ENCODE results near the gene SERPINB6. TPM values are rescaled to one million over a fixed set of nuclear protein-coding genes. Genes with fewer than 3 reads are reported as not detected.

Gene SERPINB6
- total RNA-seq, 1 experiment from 2014 or later = 131 TPM

GRCh38 chr6:2949121-2949520 lies 22.2 kb downstream of the SERPINB6 start:
- H3K27me3 ChIP-seq (ENCODE audit: control insufficient read depth, insufficient read depth, low read length) = no peaks in the 10 kb centered on the region
- ChIA-PET POLR2A (no interaction called here), CTCF (no interaction called here)
- no peak overlapping the region for H3K4me3 ChIP-seq (ENCODE audit: low read depth in 2 of 2, low read length in 2 of 2)
- H3K36me3 ChIP-seq (ENCODE audit: control insufficient read depth, insufficient read depth, low read length) = peaks cover 6% of the 10 kb centered on the region; the same call in 1 of the 2 replicates
- H3K4me1 ChIP-seq (ENCODE audit: control insufficient read depth, insufficient read depth, low read length) = peaks cover 7% of the 10 kb centered on the region
- intact Hi-C loops (cut with micrococcal nuclease; ENCODE audit: unreplicated experiment) (no loop called here), in situ Hi-C loops (cut with HindIII; ENCODE audit: low pct_unique_long_range_greater_than_20kb, low sequenced_read_pairs) (no loop called here)
- H3K9me3 ChIP-seq (ENCODE audit: control insufficient read depth, insufficient read depth, low read depth, low read length) = no peaks in the 10 kb centered on the region
- H3K27ac ChIP-seq (ENCODE audit: low read length) = no peak overlapping the region
- no peak for ATAC-seq
- no peak for TF ChIP-seq TCF7L2 (IDR thresholded peaks at IDR 0.05; ENCODE audit: low read depth, low read length)
- no peak for TF ChIP-seq REST (IDR thresholded peaks at IDR 0.05; ENCODE audit: insufficient read depth in 1 of 2, low read depth in 2 of 2, low read length in 1 of 2)
- TF ChIP-seq POLR2AphosphoS5 (IDR thresholded peaks at IDR 0.05; ENCODE audit: low read depth, low read length) = no peak
- TF ChIP-seq, protein P1, sequence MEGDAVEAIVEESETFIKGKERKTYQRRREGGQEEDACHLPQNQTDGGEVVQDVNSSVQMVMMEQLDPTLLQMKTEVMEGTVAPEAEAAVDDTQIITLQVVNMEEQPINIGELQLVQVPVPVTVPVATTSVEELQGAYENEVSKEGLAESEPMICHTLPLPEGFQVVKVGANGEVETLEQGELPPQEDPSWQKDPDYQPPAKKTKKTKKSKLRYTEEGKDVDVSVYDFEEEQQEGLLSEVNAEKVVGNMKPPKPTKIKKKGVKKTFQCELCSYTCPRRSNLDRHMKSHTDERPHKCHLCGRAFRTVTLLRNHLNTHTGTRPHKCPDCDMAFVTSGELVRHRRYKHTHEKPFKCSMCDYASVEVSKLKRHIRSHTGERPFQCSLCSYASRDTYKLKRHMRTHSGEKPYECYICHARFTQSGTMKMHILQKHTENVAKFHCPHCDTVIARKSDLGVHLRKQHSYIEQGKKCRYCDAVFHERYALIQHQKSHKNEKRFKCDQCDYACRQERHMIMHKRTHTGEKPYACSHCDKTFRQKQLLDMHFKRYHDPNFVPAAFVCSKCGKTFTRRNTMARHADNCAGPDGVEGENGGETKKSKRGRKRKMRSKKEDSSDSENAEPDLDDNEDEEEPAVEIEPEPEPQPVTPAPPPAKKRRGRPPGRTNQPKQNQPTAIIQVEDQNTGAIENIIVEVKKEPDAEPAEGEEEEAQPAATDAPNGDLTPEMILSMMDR (IDR thresholded peaks at IDR 0.05) = no peak
- TF ChIP-seq SIN3A (IDR thresholded peaks at IDR 0.05; ENCODE audit: borderline replicate concordance, insufficient read depth, low read depth, low read length) = no peak
- DNase-seq (ENCODE audit: low read depth, low spot score) = no peak
- BruUV-seq (replicated peaks) = no TSS peak

DNA sequence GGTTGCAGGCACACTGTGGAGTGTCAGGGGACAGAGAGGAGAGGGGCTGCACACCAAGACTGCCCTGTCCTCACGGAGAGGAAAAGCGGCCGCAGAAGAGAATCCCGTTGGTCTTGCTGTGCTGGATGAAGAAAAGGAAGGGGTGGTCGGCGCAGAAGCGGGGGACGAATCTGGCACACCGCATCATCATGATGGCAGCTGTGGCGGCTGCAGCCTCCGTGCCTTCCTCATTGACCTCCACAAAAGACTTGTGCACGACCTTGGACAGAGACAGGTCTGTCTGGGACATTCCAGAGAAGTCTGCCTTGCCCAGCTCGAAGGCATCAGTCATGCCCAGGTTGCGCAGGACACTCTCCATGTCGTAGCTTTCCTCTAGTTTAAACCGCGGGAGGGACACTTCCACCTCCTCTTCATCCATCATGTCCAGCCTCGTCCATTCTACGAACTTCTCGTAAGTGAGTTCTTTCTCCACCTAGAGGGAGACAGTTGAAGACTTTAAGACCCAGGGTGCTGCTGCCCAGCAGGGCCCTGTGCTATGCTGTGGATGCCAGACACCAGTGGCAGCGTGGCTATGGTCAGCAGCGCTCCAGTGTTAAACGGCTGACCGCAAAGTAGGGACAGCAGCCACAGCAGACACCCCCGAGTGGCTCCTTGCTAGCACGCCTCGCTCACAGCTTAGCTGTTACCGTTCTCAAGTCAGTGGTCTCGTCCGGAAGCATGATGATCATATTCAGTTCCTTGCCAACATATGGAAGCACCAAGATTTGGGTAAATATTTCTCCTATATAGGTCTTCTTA lies 22.9 kb downstream of the SERPINB6 start:
- no peak for DNase-seq (ENCODE audit: low read depth, low spot score)
- Histone ChIP-seq H3K9me3 (ENCODE audit: control insufficient read depth, insufficient read depth, low read depth, low read length) (no peaks in the 10 kb centered on the region), H3K4me1 (ENCODE audit: control insufficient read depth, insufficient read depth, low read length) (peaks cover 7% of the 10 kb centered on the region), H3K4me3 (ENCODE audit: low read depth in 2 of 2, low read length in 2 of 2) (no peak overlapping the region), H3K27ac (ENCODE audit: low read length) (no peak overlapping the region), H3K36me3 (ENCODE audit: control insufficient read depth, insufficient read depth, low read length) (peaks cover 6% of the 10 kb centered on the region; the same call in 1 of the 2 replicates), H3K27me3 (ENCODE audit: control insufficient read depth, insufficient read depth, low read length) (no peaks in the 10 kb centered on the region)
- no peak for TF ChIP-seq POLR2AphosphoS5 (IDR thresholded peaks at IDR 0.05; ENCODE audit: low read depth, low read length)
- no peak for TF ChIP-seq SIN3A (IDR thresholded peaks at IDR 0.05; ENCODE audit: borderline replicate concordance, insufficient read depth, low read depth, low read length)
- TF ChIP-seq, protein P1 (IDR thresholded peaks at IDR 0.05) = no peak
- TF ChIP-seq TCF7L2 (IDR thresholded peaks at IDR 0.05; ENCODE audit: low read depth, low read length) = no peak
- TF ChIP-seq REST (IDR thresholded peaks at IDR 0.05; ENCODE audit: insufficient read depth in 1 of 2, low read depth in 2 of 2, low read length in 1 of 2) = no peak
- ChIA-PET POLR2A (no interaction called here), CTCF (no interaction called here)
- no peak for ATAC-seq
- intact Hi-C loops (cut with micrococcal nuclease; ENCODE audit: unreplicated experiment) (no loop called here), in situ Hi-C loops (cut with HindIII; ENCODE audit: low pct_unique_long_range_greater_than_20kb, low sequenced_read_pairs) (no loop called here)
- TSS peak; percentile 96 for BruUV-seq (replicated peaks)
